Measurements from ENCODE around the gene PPP1R12B.

- TF ChIP-seq CTCF (tag by site-specific recombination; IDR thresholded peaks at IDR 0.05) = no peak
- no peak for TF ChIP-seq ZNF513 (tag by site-specific recombination; IDR thresholded peaks at IDR 0.05)
- TF ChIP-seq ZNF416 (tag by site-specific recombination; IDR thresholded peaks at IDR 0.05) = no peak
- TF ChIP-seq ZNF530 (tag by site-specific recombination; IDR thresholded peaks at IDR 0.05; ENCODE audit: low read depth) = no peak
- no peak for TF ChIP-seq ZFHX2 (tag by site-specific recombination; conservative IDR thresholded peaks at IDR 0.05)
Measured at GRCh38 chr1:202367271-202367670, 18.8 kb downstream of the PPP1R12B start.
